ENCODE measurements around the gene B9D1. TPM values are rescaled to one million over a fixed set of nuclear protein-coding genes. Genes with fewer than 3 reads are reported as not detected.

The B9D1 gene, protein sequence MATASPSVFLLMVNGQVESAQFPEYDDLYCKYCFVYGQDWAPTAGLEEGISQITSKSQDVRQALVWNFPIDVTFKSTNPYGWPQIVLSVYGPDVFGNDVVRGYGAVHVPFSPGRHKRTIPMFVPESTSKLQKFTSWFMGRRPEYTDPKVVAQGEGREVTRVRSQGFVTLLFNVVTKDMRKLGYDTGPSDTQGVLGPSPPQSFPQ
- total RNA-seq (10 to 100 TPM in 5 of 10 donors, 1 to 10 TPM in 5; 5.3 to 18.8 (median 10.4) TPM), polyA plus RNA-seq (10 to 100 TPM in 1 of 2 donors, 1 to 10 TPM in 1; 9.4 to 11.6 TPM)
- long read RNA-seq, donor 1, partial matches to known transcripts = 2 of 6 reads
- long read RNA-seq, donor 1, other reads (novel, unspliced or antisense) = 1 of 6 reads
- long read RNA-seq, donor 2, partial matches to known transcripts = 5 of 8 reads
- long read RNA-seq, donor 2, other reads (novel, unspliced or antisense) = 0 of 8 reads
- long read RNA-seq, donor 3, partial matches to known transcripts = 0 of 3 reads
- long read RNA-seq, donor 3, other reads (novel, unspliced or antisense) = 1 of 3 reads

DNA sequence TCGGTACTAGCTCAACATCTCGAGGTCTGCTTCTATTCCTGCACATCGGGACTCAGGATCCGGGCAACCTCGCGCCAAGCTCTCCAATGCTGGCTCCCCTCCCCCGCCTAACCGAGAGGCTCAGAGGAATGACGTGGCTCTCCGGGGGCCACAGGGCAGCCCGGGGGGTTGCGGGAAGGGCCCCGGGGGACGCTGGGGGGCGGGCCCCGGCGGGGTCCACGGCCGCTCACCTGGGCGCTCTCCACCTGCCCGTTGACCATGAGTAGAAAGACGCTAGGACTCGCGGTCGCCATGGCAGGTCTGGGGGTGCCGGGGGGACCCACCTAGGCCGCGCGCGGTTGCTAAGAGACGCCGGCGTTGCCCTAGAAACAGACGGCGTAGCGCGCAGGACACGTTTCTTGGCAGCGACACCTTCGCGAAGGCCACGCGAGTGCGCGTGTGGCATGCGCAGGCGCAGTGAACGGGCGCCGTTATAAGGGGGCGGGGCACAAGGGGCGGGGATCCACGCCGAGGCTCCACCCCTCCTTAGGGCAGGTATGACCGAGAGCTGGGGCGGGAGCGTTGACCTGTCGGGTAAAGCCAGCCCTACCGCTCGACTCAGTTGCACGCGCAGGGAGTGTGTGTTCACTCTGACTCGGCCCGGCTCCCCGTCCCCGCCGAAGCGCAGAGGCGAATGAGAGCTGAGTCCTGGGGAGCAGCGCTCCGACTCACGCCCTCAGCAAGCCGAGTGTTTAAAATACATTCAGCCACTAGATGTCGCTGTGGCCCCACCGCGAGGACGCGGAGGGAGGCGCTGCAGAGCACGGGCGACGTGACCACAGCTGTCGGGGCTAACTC is at the start of gene B9D1:
Gene B9D1 (minus strand): TSS at position 447 of the 837 bp plus-strand sequence. CDS start 154 bp downstream, at position 293.
- H3K36me3 ChIP-seq = peaks cover 0 to under 1% (median 0%) of the 10 kb centered on the region in 9 donors
- H3K27me3 ChIP-seq = no peaks in the 10 kb centered on the region
- peaks cover 0 to 16% (median 10%) of the 10 kb centered on the region in 9 donors for H3K4me1 ChIP-seq
- no peaks in the 10 kb centered on the region for H3K9me3 ChIP-seq
- 1% methylated on average over 83 of the region's 83 CpGs for WGBS, 2 donors
- ATAC-seq (peak; percentile 94 to 98 (median 96)), DNase-seq (peak; percentile 89 to 94)
- peak within 1 kb of the TSS; percentile 48 to 90 (median 76) for H3K4me3 ChIP-seq
- peak; percentile 96 to 100 (median 99) for TF ChIP-seq CTCF (IDR thresholded peaks at IDR 0.05)
- H3K27ac ChIP-seq = peak within 1 kb of the TSS in 9 of 10 donors; percentile 67 to 82 (median 72)
- intact Hi-C loops (cut with DNase I) = loop anchor here (1.0 to 10.0 kb wide), 10 partner anchors 40 to 405 kb away; no protein-coding TSS in a partner anchor

- 61 to 80% methylated on average over 9 of the region's 9 CpGs for WGBS, 2 donors
- intact Hi-C loops (cut with DNase I) = no loop called here
- Histone ChIP-seq H3K27me3 (peaks cover 0 to 6% (median 0%) of the 10 kb centered on the region in 7 donors), H3K36me3 (no peaks in the 10 kb centered on the region), H3K4me1 (peaks cover 0 to 15% (median 0%) of the 10 kb centered on the region in 9 donors), H3K9me3 (no peaks in the 10 kb centered on the region), H3K27ac (peak overlapping the region in 2 of 10 donors; percentile 9 to 12), H3K4me3 (peak overlapping the region in 8 of 10 donors; percentile 19 to 45 (median 40))
- ATAC-seq = peak in 1 of 8 donors; percentile 18
- no peak for DNase-seq
- no peak for TF ChIP-seq CTCF (IDR thresholded peaks at IDR 0.05)
Measured at GRCh38 chr17:19411631-19412030, 49.1 kb upstream of the B9D1 start.

DNA sequence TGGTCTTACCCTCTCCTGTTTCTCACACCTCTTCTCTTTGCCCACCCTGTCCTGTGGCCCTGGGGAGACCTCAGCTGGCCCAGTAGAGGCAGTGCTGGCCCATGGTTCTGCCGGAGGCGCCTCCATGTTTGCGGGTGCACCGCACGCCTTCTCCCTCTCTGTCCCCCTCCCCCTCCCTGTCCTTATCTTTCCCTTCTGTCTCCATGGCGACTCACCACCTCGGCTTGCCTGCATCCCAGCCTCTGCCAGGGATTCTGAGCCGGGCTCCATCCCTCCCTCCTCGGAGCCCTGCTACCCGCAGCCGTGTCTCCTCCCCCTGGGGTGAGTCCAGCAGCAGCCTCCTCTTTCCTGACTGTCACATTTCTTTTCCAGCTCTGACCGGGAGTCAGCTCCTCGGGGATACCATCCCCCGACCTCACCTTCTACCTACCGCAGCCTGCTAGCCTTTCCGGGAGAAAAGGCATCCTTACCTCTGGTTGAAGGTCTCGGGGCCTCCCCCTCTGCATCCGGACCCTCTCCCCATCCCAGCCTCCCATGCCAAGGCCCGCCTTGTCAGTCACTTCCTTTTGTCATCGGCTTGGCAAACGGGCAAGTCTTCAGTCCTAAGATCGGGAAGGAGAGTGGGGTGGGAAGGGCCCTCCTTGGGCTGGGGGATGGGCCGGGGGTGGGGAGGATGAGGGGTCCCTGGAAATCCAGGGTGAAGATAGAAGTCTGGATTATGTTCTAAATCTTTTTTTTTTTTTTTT is 48.5 kb upstream of the B9D1 start, which contains the start of gene RNF112:
Gene RNF112 (plus strand): TSS at position 358 of the 746 bp plus-strand sequence. CDS start 177 bp downstream, at position 535.
- intact Hi-C loops (cut with DNase I) = no loop called here
- Histone ChIP-seq H3K4me1 (peaks cover 0 to 15% (median 0%) of the 10 kb centered on the region in 9 donors), H3K27ac (peak within 1 kb of the TSS in 2 of 10 donors; percentile 9 to 12), H3K27me3 (peaks cover 0 to 6% (median 0%) of the 10 kb centered on the region in 7 donors), H3K4me3 (peak within 1 kb of the TSS in 9 of 10 donors; percentile 9 to 45 (median 39)), H3K9me3 (no peaks in the 10 kb centered on the region), H3K36me3 (no peaks in the 10 kb centered on the region)
- peak in 2 of 9 donors; percentile 9 to 28 for TF ChIP-seq CTCF (IDR thresholded peaks at IDR 0.05)
- DNase-seq (peak in 1 of 2 donors; percentile 39), ATAC-seq (peak in 7 of 8 donors; percentile 29 to 54 (median 44))
- 25 to 27% methylated on average over 23 of the region's 23 CpGs for WGBS, 2 donors
